HepG2 (cell line): ENCODE results near the gene HIPK2.

Experiments used
- CTCF ChIP-seq: sonication (generic); formaldehyde crosslinking; IDR thresholded peaks from 2 replicates; pipeline ENCODE4 v1.5.0; 2020; ENCODE audit warnings: mild to moderate bottlenecking, missing genetic modification reagents, moderate library complexity
- ELF1 ChIP-seq: sonication (generic); formaldehyde crosslinking; IDR thresholded peaks from 2 replicates; pipeline ENCODE4 v1.4.0; 2020; ENCODE audit warnings: missing genetic modification reagents
- POLR2AphosphoS2 ChIP-seq: IDR thresholded peaks from 2 replicates; pipeline ENCODE4 v1.6.1; 2011; ENCODE audit warnings: low read depth, low read length, improper control_type of control experiment
- REPIN1 ChIP-seq: sonication (generic); formaldehyde crosslinking; IDR thresholded peaks from 2 replicates; pipeline ENCODE4 v1.8.0; 2022; ENCODE audit warnings: missing genetic modification reagents, low read depth, mild to moderate bottlenecking, borderline replicate concordance
- SP2 ChIP-seq: sonication (generic); formaldehyde crosslinking; IDR thresholded peaks from 2 replicates; pipeline ENCODE4 v1.5.1; 2020; ENCODE audit warnings: mild to moderate bottlenecking, missing genetic modification reagents
- SSRP1 ChIP-seq: IDR thresholded peaks from 2 replicates; pipeline ENCODE4 v1.6.1; 2016; ENCODE audit warnings: control low read depth
- TF ChIP-seq, protein P1 (sequence below): IDR thresholded peaks from 2 replicates; pipeline ENCODE4 v1.6.1; 2012; ENCODE audit warnings: low read depth, low read length, improper control_type of control experiment

- TF ChIP-seq SP2 (CRISPR knock-in tag) (no peak), CTCF (CRISPR knock-in tag) (no peak), SSRP1 (CRISPR knock-in tag) (no peak), POLR2AphosphoS2 (no peak), ELF1 (CRISPR knock-in tag) (no peak), REPIN1 (CRISPR knock-in tag) (no peak)
- TF ChIP-seq, protein P1, sequence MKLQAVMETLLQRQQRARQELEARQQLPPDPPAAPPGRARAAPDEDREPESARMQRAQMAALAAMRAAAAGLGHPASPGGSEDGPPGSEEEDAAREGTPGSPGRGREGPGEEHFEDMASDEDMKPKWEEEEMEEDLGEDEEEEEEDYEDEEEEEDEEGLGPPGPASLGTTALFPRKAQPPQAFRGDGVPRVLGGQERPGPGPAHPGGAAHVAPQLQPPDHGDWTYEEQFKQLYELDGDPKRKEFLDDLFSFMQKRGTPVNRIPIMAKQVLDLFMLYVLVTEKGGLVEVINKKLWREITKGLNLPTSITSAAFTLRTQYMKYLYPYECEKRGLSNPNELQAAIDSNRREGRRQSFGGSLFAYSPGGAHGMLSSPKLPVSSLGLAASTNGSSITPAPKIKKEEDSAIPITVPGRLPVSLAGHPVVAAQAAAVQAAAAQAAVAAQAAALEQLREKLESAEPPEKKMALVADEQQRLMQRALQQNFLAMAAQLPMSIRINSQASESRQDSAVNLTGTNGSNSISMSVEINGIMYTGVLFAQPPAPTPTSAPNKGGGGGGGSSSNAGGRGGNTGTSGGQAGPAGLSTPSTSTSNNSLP, result no peak
Measured at GRCh38 chr7:139534966-139535651, 242.7 kb downstream of the HIPK2 start.
